Central memory CD8-positive, alpha-beta T cell (primary cell): Measurements from ENCODE around the gene TNFSF13B.
A peak's percentile ranks its signal among the peaks of the same experiment; 100 is the strongest.
"Not testable (repeated sequence)": the region's sequence is repeated elsewhere in the genome, so short reads cannot be mapped to it uniquely, and the experiment has no call there.

ENCODE experiments used
- ATAC-seq: fragments of 150-1000 bp; cut with Tn5 transposase; replicated peaks from 2 replicates; pipeline ENCODE4 v1.10.0; 2022; ENCODE audit warnings: mild to moderate bottlenecking, moderate FRiP score, moderate number of reproducible peaks; ENCODE audit not compliant: poor library complexity, severe bottlenecking; ENCODE audit errors: extremely low read depth
- DNase-seq, 2 donors: peaks; one replicate each; pipeline ENCODE4 v3.0.0; 2021; ENCODE audit warnings: low spot score in 2 of 2
- H3K27ac Mint-ChIP-seq: one replicate; pipeline ENCODE4 v1.8.0; 2022; ENCODE audit warnings: low read depth, mild to moderate bottlenecking, moderate library complexity, mixed read lengths
- H3K27me3 Mint-ChIP-seq: one replicate; pipeline ENCODE4 v1.8.0; 2022; ENCODE audit warnings: mixed read lengths
- H3K36me3 Mint-ChIP-seq: one replicate; pipeline ENCODE4 v1.8.0; 2022; ENCODE audit warnings: mild to moderate bottlenecking, moderate library complexity, mixed read lengths; ENCODE audit not compliant: insufficient read depth
- H3K4me1 Mint-ChIP-seq: one replicate; pipeline ENCODE4 v1.8.0; 2022; ENCODE audit warnings: mixed read lengths
- H3K4me3 Mint-ChIP-seq: one replicate; pipeline ENCODE4 v1.8.0; 2022; ENCODE audit warnings: mild to moderate bottlenecking, moderate library complexity, mixed read lengths
- H3K9me3 Mint-ChIP-seq: one replicate; pipeline ENCODE4 v1.8.0; 2022; ENCODE audit warnings: mixed read lengths

The TNFSF13B gene

DNA sequence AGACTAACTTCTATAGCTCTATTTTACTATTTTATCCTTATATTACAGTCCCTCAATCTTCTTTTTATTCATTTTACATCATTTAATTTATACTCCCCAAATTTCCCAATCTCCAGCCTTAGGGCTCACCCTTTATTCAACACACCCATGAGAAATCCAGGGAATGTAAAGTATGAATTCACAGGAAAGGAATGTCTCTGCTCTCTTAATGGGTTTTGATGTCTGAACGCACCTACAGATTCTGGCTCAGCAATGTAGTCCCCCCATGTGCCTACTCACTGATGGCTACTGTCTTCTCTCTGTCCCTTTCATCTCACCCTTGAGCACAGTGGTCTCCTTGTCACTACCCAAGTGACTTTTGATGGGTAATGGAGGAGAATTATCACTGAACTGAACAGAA is 32.8 kb downstream of the TNFSF13B start:
- Mint-ChIP-seq H3K9me3 (no peaks in the 10 kb centered on the region), H3K4me1 (no peaks in the 10 kb centered on the region), H3K4me3 (no peak overlapping the region), H3K27me3 (no peaks in the 10 kb centered on the region), H3K27ac (no peak overlapping the region), H3K36me3 (peaks cover 1% of the 10 kb centered on the region)
- no peak for ATAC-seq
- DNase-seq, result no peak

DNA sequence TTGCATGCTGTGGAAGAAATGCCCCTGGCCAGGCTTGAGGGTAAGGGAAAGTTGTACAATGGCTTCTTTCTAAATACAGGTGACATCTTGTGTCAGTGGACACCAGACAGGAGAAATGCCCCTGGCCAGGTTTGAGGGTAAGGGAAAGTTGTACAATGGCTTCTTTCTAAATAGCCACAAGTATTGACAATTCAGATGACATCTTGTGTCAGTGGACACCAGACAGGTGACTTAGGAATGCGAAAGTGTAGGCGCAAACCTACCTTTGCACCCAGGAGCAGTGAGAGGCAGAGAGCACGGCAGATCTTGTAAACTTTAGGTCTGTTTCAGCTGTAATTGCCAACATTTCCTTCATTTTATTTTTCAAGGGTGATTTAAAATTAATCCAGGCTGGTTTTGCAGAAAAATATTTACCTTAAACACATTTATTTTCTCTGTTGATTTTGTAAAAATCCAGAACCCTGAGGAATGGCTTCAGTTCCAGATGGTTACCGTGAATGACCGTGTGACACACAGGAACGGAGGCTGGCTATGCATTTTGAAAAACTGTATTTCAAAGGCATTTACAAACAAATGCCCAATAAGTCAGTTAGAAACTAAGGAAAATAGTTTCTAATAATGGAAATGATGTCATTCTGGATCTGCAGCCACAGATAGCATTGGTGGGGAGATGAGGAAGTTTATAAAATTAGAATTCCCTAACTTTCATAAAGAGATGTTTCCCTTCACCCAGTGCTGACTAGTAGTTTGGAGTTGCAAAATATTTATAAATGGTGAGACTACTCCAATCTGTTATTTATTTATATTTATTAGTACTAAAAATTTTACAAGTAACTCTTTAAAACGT is 34.9 kb downstream of the TNFSF13B start:
- H3K4me1 Mint-ChIP-seq, result no peaks in the 10 kb centered on the region
- H3K36me3 Mint-ChIP-seq, result peaks cover 1% of the 10 kb centered on the region
- H3K27me3 Mint-ChIP-seq, result no peaks in the 10 kb centered on the region
- H3K27ac Mint-ChIP-seq, result no peak overlapping the region
- H3K9me3 Mint-ChIP-seq, result no peaks in the 10 kb centered on the region
- no peak overlapping the region for H3K4me3 Mint-ChIP-seq
- ATAC-seq (no peak), DNase-seq (no peak)

DNA sequence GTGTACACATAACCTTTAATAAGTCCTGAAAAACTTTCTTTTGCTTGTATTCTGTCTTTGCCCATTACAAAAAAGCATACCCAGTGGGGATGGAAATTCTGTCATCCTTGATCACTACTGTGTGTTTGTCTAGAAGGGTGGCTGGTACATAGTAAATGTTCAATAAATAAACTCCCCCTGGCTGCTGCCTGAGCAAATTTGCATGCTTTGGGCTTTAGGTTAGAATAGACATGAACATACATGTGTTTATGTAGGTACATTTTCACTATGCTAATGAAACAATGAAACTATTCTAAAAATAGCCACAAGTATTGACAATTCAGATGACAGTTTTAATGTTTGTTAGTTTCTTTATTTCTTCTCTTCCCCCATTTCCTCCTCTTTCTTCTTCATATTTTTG is 36.1 kb downstream of the TNFSF13B start:
- no peak for DNase-seq
- Mint-ChIP-seq H3K4me3 (no peak overlapping the region), H3K9me3 (no peaks in the 10 kb centered on the region), H3K36me3 (peaks cover 1% of the 10 kb centered on the region), H3K4me1 (no peaks in the 10 kb centered on the region), H3K27ac (no peak overlapping the region), H3K27me3 (no peaks in the 10 kb centered on the region)
- ATAC-seq, result no peak

DNA sequence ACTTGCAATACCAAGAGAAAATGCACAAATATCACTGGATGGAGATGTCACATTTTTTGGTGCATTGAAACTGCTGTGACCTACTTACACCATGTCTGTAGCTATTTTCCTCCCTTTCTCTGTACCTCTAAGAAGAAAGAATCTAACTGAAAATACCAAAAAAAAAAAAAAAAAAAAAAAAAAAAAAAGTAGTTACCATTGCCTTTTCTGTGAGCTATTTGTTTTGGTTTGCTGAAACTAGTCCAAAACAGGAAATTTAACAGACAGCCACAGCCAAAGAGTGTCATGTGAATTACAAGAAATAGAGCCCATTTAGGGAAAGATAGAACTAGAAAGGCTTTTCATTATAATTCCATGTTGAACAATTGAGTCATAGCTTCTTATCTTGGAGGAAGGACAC is 37.3 kb downstream of the TNFSF13B start:
- DNase-seq (no peak), ATAC-seq (no peak)
- H3K36me3 Mint-ChIP-seq, result peaks cover 1% of the 10 kb centered on the region
- no peaks in the 10 kb centered on the region for H3K27me3 Mint-ChIP-seq
- H3K4me3 Mint-ChIP-seq, result no peak overlapping the region
- no peaks in the 10 kb centered on the region for H3K4me1 Mint-ChIP-seq
- no peaks in the 10 kb centered on the region for H3K9me3 Mint-ChIP-seq
- H3K27ac Mint-ChIP-seq, result no peak overlapping the region

DNA sequence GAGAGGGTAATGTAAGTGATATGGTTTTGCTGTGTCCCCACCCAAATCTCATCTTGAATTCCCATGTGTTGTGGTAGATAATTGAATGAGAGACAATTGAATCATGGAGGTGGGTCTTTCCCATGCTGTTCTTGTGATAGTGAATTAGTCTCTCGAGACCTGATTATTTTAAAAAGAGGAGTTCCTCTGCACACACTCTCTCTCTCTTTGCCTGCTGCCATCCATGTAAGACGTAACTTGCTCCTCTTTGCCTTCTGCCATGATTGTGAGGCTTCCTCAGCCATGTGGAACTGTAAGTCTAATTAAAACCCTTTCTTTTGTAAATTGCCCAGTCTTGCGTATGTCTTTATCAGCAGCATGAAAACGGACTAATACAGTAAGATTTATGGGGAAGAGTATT is 42.1 kb downstream of the TNFSF13B start:
- not testable (repeated sequence) for H3K4me1 Mint-ChIP-seq, H3K4me3 Mint-ChIP-seq, DNase-seq, ATAC-seq, H3K27ac Mint-ChIP-seq, H3K9me3 Mint-ChIP-seq, H3K36me3 Mint-ChIP-seq
- peaks cover 12% of the 10 kb centered on the region for H3K27me3 Mint-ChIP-seq

DNA sequence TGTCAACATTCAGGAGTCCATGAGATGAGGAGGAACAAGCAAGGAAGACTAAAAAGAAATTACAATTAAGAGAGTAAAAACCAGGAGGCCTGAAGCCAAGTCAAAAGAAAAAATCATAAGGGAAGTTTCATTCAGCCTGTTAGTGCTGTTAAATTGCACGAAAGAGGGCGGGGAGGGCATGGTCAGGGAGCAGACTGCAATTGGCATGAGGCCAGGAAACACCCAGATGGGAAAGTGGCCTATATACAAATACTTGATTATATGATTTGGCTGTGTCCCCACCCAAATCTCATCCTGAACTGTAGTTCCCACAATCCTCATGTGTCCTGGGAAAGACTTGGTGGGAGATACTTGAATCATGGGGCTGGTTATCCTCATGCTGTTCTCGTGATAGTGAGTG is 43.9 kb downstream of the TNFSF13B start:
- H3K9me3 Mint-ChIP-seq, result no peaks in the 10 kb centered on the region
- H3K27ac Mint-ChIP-seq, result no peak overlapping the region
- no peaks in the 10 kb centered on the region for H3K36me3 Mint-ChIP-seq
- peaks cover 12% of the 10 kb centered on the region for H3K27me3 Mint-ChIP-seq
- no peaks in the 10 kb centered on the region for H3K4me1 Mint-ChIP-seq
- ATAC-seq (no peak), DNase-seq (no peak)
- no peak overlapping the region for H3K4me3 Mint-ChIP-seq

DNA sequence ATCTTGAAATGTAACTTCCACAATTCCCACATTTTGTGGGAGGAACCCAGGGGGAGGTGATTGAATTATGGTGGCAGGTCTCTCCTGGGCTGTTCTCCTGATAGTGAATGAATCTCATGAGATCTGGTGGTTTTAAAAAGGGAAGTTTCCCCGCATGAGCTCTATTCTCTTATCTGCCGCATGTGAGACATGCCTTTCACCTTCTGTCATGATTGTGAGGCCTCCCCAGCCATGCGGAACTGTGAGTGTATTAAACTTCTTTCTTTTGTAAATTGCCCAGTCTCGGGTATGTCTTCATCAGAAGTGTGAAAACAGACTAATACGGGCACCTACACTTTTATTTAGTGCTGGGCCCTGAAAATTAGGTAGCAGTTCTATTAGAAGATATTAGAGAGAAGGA is 45.8 kb downstream of the TNFSF13B start:
- H3K27ac Mint-ChIP-seq, result no peak overlapping the region
- H3K36me3 Mint-ChIP-seq, result no peaks in the 10 kb centered on the region
- DNase-seq (no peak), ATAC-seq (no peak)
- no peaks in the 10 kb centered on the region for H3K9me3 Mint-ChIP-seq
- H3K27me3 Mint-ChIP-seq, result peaks cover 18% of the 10 kb centered on the region
- no peak overlapping the region for H3K4me3 Mint-ChIP-seq
- no peaks in the 10 kb centered on the region for H3K4me1 Mint-ChIP-seq

DNA sequence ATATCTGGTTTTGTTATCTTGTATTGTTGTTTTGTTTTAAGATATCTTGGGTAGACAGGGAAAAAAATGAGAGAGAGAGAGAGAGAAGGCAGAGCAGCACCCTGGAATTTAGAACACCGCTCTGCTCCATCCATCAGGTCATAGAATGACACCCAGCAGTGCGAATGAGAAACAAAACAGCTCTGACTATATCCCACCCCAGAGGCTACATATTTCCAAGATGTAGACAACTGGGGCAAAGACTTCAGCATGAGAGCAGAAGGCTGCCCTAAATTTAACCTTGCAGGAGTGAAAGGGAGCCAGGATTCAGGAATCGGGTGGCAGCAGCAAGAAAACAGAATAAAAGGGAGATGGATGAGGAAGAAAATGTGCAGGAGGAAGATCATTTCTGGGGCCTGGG is 46.5 kb downstream of the TNFSF13B start:
- no peaks in the 10 kb centered on the region for H3K4me1 Mint-ChIP-seq
- ATAC-seq (no peak), DNase-seq (no peak)
- H3K27me3 Mint-ChIP-seq, result peaks cover 19% of the 10 kb centered on the region
- H3K27ac Mint-ChIP-seq, result no peak overlapping the region
- no peaks in the 10 kb centered on the region for H3K36me3 Mint-ChIP-seq
- no peaks in the 10 kb centered on the region for H3K9me3 Mint-ChIP-seq
- no peak overlapping the region for H3K4me3 Mint-ChIP-seq

DNA sequence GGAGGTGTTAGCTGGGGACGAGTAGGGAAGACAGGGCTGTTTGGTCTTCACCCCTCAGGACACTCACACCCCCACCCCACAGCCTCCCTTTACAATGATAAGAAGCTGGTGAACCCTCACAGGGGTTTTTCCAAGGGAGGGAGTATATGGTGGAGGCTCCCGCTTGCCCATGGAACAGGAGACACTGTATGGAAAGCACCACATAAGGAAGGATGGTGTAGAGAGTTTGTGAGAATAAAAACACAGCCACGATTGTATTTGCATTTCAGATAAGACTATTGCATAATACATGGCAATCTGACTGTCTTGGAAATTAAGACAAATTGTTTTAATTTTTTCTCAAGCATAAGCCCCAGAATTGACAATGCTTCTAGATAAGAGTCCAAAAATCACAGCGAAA is 46.9 kb downstream of the TNFSF13B start:
- ATAC-seq, result no peak
- H3K4me3 Mint-ChIP-seq, result no peak overlapping the region
- H3K36me3 Mint-ChIP-seq, result no peaks in the 10 kb centered on the region
- no peak overlapping the region for H3K27ac Mint-ChIP-seq
- H3K27me3 Mint-ChIP-seq, result peaks cover 19% of the 10 kb centered on the region
- no peaks in the 10 kb centered on the region for H3K9me3 Mint-ChIP-seq
- no peak for DNase-seq
- H3K4me1 Mint-ChIP-seq, result no peaks in the 10 kb centered on the region

DNA sequence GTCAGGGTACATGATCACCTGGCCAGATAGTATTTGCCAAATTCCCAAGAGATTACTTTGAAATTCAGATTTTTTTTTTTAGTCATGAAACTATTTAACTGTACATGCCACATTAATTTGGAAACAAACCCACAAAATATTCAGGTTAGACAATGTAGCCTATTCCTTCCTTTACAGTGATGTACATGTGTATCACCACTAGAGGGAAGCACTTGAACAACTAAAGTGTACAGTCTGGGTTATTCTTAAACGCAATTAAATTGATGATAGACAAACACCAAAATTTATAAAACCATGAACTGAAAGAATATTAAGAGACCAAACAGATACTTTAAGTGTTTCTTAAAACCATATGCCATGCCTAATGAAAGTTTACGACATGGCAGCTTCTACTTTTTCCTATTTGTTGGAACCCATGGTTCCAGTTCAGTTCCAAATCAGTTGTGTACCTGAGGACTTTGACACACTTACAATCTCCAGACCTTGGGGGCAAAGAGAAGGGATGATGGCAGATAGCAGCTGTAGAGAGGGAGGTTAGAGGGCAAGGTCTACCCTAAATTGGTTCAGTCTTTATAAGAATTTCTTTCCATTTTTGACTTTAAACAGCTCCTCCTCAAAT is 52.8 kb downstream of the TNFSF13B start:
- Mint-ChIP-seq H3K9me3 (no peaks in the 10 kb centered on the region), H3K27ac (no peak overlapping the region), H3K4me1 (no peaks in the 10 kb centered on the region), H3K4me3 (no peak overlapping the region), H3K27me3 (peaks cover 33% of the 10 kb centered on the region), H3K36me3 (no peaks in the 10 kb centered on the region)
- DNase-seq (no peak), ATAC-seq (peak; percentile 60)

DNA sequence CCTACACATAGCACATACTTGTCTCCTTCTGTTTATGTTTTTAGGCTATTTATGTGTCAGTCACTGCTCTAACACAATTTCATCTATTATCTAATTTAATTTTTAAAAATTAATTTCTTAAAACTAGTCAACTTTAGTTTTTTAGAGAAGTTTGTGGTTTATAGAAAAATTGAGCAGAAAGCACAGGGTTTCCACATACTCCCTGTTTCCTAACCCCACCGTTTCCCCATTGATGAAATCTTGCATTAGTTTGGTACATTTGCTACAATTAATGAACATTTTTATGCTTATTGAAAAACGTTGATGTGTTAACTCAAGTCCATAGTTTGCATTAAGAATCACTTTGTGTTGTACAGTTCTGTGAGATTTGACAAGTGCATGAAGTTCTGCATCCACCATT is 53.5 kb downstream of the TNFSF13B start:
- DNase-seq, result no peak
- ATAC-seq, result no peak
- no peaks in the 10 kb centered on the region for H3K36me3 Mint-ChIP-seq

DNA sequence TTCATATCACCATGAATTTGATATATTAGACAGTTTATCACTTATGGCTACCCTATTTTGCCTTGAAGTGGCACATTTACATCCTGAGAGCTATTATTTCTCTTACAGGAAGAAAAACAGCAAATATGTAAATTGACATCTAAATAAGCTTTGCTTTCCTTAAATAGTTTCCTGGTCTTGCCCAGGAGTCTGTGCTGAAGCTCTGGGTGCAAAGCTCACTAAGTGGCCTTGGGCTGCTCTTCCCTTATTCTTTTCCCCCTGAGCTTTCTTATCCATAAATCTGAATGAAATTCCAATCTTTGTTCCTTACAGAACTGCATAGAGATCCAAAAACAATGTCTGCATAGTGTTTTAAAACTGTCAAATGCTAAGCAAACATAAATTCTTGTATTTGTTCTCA is 56.3 kb downstream of the TNFSF13B start:
- Mint-ChIP-seq H3K4me3 (no peak overlapping the region), H3K36me3 (no peaks in the 10 kb centered on the region), H3K4me1 (no peaks in the 10 kb centered on the region), H3K27ac (no peak overlapping the region), H3K27me3 (peaks cover 37% of the 10 kb centered on the region), H3K9me3 (no peaks in the 10 kb centered on the region)
- ATAC-seq (no peak), DNase-seq (no peak)

More for the DNA sequence above, 53.5 kb downstream of the TNFSF13B start:
- H3K4me1 Mint-ChIP-seq, result no peaks in the 10 kb centered on the region
- H3K9me3 Mint-ChIP-seq, result no peaks in the 10 kb centered on the region
- no peak overlapping the region for H3K4me3 Mint-ChIP-seq
- peaks cover 39% of the 10 kb centered on the region for H3K27me3 Mint-ChIP-seq
- no peak overlapping the region for H3K27ac Mint-ChIP-seq

DNA sequence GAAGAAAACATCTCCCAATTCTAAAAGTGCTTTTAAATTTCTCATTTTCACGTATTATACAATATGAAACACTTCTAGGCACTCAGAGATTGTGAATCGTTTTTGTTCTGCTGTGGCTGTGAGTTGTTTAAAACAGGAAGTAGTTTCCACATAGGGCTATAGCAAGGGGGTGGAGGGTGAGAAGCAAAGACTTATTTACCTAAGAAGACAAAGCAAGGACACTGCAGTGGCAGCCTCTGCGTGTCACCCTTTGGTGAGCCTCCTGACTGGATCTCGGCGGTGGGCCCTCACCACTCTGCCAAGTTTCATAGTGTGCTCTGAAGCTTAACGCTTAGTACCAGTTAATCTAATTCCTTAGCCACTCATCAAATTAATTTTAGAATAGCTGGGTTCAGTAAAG is 56.8 kb downstream of the TNFSF13B start:
- no peak for DNase-seq
- Mint-ChIP-seq H3K4me1 (no peaks in the 10 kb centered on the region), H3K9me3 (no peaks in the 10 kb centered on the region), H3K36me3 (no peaks in the 10 kb centered on the region), H3K27me3 (peaks cover 37% of the 10 kb centered on the region), H3K4me3 (no peak overlapping the region), H3K27ac (no peak overlapping the region)
- no peak for ATAC-seq
